HepG2 (cell line): Measurements from ENCODE around the gene EPHA2. TPM values are rescaled to one million over a fixed set of nuclear protein-coding genes. Genes with fewer than 3 reads are reported as not detected.
A peak's percentile ranks its signal among the peaks of the same experiment; 100 is the strongest.

Experiments
- ATF2 ChIP-seq: sonication (generic); formaldehyde crosslinking; IDR thresholded peaks from 2 replicates; pipeline ENCODE4 v1.4.0; 2020; ENCODE audit warnings: missing genetic modification reagents
- CBFB ChIP-seq: sonication (generic); formaldehyde crosslinking; IDR thresholded peaks from 2 replicates; pipeline ENCODE4 v1.4.0; 2020; ENCODE audit warnings: missing genetic modification reagents
- DMAP1 ChIP-seq: IDR thresholded peaks from 2 replicates; pipeline ENCODE4 v1.6.1; 2016
- GATA4 ChIP-seq: sonication (generic); IDR thresholded peaks from 2 replicates; pipeline ENCODE4 v1.6.1; 2016; ENCODE audit warnings: antibody characterized with exemption, low read depth, borderline replicate concordance
- HES4 ChIP-seq: sonication (generic); formaldehyde crosslinking; IDR thresholded peaks from 2 replicates; pipeline ENCODE4 v1.9.0; 2021; ENCODE audit warnings: mild to moderate bottlenecking, missing genetic modification reagents, borderline replicate concordance
- NR2F2 ChIP-seq: IDR thresholded peaks from 2 replicates; pipeline ENCODE4 v1.6.1; 2012; ENCODE audit warnings: low read depth, inconsistent platforms, borderline replicate concordance
- NR2F6 ChIP-seq, 2 experiments: IDR thresholded peaks; 2 replicates each; pipeline ENCODE4 v1.6.1; 2016; ENCODE audit warnings: antibody characterized with exemption in 1 of 2, mild to moderate bottlenecking in 1 of 2
- RARA ChIP-seq: IDR thresholded peaks from 2 replicates; pipeline ENCODE4 v1.6.1; 2016; ENCODE audit warnings: missing genetic modification reagents, missing compliant biosample characterization
- RFXAP ChIP-seq: sonication (generic); formaldehyde crosslinking; IDR thresholded peaks from 2 replicates; pipeline ENCODE4 v1.4.0; 2020; ENCODE audit warnings: missing genetic modification reagents, borderline replicate concordance
- SMARCC2 ChIP-seq: fragments of 450-650 bp; IDR thresholded peaks from 2 replicates; pipeline ENCODE4 v1.6.1; 2017; ENCODE audit warnings: antibody characterized with exemption, mild to moderate bottlenecking
- ZBTB25 ChIP-seq: IDR thresholded peaks from 2 replicates; pipeline ENCODE4 v1.6.1; 2018; ENCODE audit warnings: missing genetic modification reagents
- ZNF788 ChIP-seq: sonication (generic); formaldehyde crosslinking; IDR thresholded peaks from 2 replicates; pipeline ENCODE4 v1.5.0; 2020; ENCODE audit warnings: mild to moderate bottlenecking, missing genetic modification reagents, borderline replicate concordance
- ZSCAN22 ChIP-seq: sonication (generic); formaldehyde crosslinking; IDR thresholded peaks from 2 replicates; pipeline ENCODE4 v1.4.0; 2020; ENCODE audit warnings: mild to moderate bottlenecking, missing genetic modification reagents
- polyA plus RNA-seq, 8 experiments: library from polyadenylated mRNA; depleted of rRNA in 3 of 8; stranded (reverse) in 7 of 8; unstranded in 1 of 8; fragments of >200 nt; fragmentation: Illumina TruSeq in 4 of 8; extraction: Trizol in 4 of 8; gene quantifications; 2 replicates each; pipeline versions ENCODE4 v1.2.1 to v1.2.3, GENCODE V29; 2011 to 2016; ENCODE audit warnings: low read depth in 4 of 8, missing spikeins in 1 of 8, mixed read lengths in 1 of 8; ENCODE audit not compliant: insufficient read depth in 1 of 8
- total RNA-seq, 5 experiments: library from RNA; depleted of rRNA; stranded (reverse); fragments of >200 nt; fragmentation: Illumina TruSeq; extraction: Trizol; gene quantifications; 2 replicates each; pipeline ENCODE4 v1.2.3, GENCODE V29; 2016; ENCODE audit warnings: low read depth in 1 of 5
- TF ChIP-seq, protein P1 (sequence below): sonication (generic); formaldehyde crosslinking; IDR thresholded peaks from 2 replicates; pipeline ENCODE4 v1.4.0; 2020; ENCODE audit warnings: missing genetic modification reagents, borderline replicate concordance
- TF ChIP-seq, protein P2 (sequence below): sonication (generic); formaldehyde crosslinking; IDR thresholded peaks from 2 replicates; pipeline ENCODE4 v1.8.0; 2022; ENCODE audit warnings: low read depth, missing genetic modification reagents
- TF ChIP-seq, protein P3 (sequence below): IDR thresholded peaks from 2 replicates; pipeline ENCODE4 v1.4.0; 2020; ENCODE audit warnings: mild to moderate bottlenecking, missing genetic modification reagents
- TF ChIP-seq, protein P4 (sequence below): sonication (generic); formaldehyde crosslinking; IDR thresholded peaks from 2 replicates; pipeline ENCODE4 v1.4.0; 2020; ENCODE audit warnings: mild to moderate bottlenecking, missing genetic modification reagents
- TF ChIP-seq, protein P5 (sequence below): IDR thresholded peaks from 2 replicates; pipeline ENCODE4 v1.6.1; 2012; ENCODE audit warnings: inconsistent platforms

Gene EPHA2
- total and polyA plus RNA-seq, 2 of the 13 experiments (the other 11 are each of a cell fraction or from before 2014, with no cell fraction given) = 33.6 to 53.6 TPM

- TF ChIP-seq SMARCC2 (no peak), CBFB (CRISPR knock-in tag) (peak; percentile 54; the same call in 1 of the 2 replicates), HES4 (no peak), RFXAP (CRISPR knock-in tag) (peak; percentile 61; the same call in 1 of the 2 replicates), NR2F2 (peak; percentile 80), GATA4 (no peak), ZSCAN22 (CRISPR knock-in tag) (no peak), DMAP1 (CRISPR knock-in tag) (no peak; the same call in 1 of the 2 replicates), NR2F6 (IDR thresholded peaks at IDR 0.05) (peak; percentile 98), NR2F6 (CRISPR knock-in tag; IDR thresholded peaks at IDR 0.05) (peak; percentile 100), RARA (CRISPR knock-in tag) (peak; percentile 100), ZBTB25 (CRISPR knock-in tag) (no peak), ZNF788 (CRISPR knock-in tag) (peak; percentile 84; the same call in 1 of the 2 replicates), ATF2 (0 out of 2 replicates have a peak, but pooled peaks have one; percentile 50)
- TF ChIP-seq, protein P1, sequence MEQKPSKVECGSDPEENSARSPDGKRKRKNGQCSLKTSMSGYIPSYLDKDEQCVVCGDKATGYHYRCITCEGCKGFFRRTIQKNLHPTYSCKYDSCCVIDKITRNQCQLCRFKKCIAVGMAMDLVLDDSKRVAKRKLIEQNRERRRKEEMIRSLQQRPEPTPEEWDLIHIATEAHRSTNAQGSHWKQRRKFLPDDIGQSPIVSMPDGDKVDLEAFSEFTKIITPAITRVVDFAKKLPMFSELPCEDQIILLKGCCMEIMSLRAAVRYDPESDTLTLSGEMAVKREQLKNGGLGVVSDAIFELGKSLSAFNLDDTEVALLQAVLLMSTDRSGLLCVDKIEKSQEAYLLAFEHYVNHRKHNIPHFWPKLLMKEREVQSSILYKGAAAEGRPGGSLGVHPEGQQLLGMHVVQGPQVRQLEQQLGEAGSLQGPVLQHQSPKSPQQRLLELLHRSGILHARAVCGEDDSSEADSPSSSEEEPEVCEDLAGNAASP (CRISPR knock-in tag) = peak; percentile 88
- TF ChIP-seq, protein P2, sequence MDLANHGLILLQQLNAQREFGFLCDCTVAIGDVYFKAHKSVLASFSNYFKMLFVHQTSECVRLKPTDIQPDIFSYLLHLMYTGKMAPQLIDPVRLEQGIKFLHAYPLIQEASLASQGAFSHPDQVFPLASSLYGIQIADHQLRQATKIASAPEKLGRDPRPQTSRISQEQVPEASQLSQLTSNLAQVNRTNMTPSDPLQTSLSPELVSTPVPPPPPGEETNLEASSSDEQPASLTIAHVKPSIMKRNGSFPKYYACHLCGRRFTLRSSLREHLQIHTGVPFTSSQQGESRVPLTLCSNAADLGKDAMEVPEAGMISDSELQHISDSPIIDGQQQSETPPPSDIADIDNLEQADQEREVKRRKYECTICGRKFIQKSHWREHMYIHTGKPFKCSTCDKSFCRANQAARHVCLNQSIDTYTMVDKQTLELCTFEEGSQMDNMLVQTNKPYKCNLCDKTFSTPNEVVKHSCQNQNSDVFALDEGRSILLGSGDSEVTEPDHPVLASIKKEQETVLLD (CRISPR knock-in tag) = 0 out of 2 replicates have a peak, but pooled peaks have one; percentile 60
- TF ChIP-seq, protein P3, sequence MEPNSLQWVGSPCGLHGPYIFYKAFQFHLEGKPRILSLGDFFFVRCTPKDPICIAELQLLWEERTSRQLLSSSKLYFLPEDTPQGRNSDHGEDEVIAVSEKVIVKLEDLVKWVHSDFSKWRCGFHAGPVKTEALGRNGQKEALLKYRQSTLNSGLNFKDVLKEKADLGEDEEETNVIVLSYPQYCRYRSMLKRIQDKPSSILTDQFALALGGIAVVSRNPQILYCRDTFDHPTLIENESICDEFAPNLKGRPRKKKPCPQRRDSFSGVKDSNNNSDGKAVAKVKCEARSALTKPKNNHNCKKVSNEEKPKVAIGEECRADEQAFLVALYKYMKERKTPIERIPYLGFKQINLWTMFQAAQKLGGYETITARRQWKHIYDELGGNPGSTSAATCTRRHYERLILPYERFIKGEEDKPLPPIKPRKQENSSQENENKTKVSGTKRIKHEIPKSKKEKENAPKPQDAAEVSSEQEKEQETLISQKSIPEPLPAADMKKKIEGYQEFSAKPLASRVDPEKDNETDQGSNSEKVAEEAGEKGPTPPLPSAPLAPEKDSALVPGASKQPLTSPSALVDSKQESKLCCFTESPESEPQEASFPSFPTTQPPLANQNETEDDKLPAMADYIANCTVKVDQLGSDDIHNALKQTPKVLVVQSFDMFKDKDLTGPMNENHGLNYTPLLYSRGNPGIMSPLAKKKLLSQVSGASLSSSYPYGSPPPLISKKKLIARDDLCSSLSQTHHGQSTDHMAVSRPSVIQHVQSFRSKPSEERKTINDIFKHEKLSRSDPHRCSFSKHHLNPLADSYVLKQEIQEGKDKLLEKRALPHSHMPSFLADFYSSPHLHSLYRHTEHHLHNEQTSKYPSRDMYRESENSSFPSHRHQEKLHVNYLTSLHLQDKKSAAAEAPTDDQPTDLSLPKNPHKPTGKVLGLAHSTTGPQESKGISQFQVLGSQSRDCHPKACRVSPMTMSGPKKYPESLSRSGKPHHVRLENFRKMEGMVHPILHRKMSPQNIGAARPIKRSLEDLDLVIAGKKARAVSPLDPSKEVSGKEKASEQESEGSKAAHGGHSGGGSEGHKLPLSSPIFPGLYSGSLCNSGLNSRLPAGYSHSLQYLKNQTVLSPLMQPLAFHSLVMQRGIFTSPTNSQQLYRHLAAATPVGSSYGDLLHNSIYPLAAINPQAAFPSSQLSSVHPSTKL (CRISPR knock-in tag) = peak; percentile 86
- TF ChIP-seq, protein P4, sequence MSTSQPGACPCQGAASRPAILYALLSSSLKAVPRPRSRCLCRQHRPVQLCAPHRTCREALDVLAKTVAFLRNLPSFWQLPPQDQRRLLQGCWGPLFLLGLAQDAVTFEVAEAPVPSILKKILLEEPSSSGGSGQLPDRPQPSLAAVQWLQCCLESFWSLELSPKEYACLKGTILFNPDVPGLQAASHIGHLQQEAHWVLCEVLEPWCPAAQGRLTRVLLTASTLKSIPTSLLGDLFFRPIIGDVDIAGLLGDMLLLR (CRISPR knock-in tag) = 0 out of 2 replicates have a peak, but pooled peaks have one; percentile 37
- TF ChIP-seq, protein P5, sequence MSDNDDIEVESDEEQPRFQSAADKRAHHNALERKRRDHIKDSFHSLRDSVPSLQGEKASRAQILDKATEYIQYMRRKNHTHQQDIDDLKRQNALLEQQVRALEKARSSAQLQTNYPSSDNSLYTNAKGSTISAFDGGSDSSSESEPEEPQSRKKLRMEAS = peak; percentile 47
Measured at GRCh38 chr1:16112596-16113555, 43.0 kb downstream of the EPHA2 start (continued).
